Endothelial cell of umbilical vein (primary cell): Measurements from ENCODE around the gene LRRC43. TPM values are rescaled to one million over a fixed set of nuclear protein-coding genes. Genes with fewer than 3 reads are reported as not detected.

ENCODE experiments used
- BruUV-seq: library from RNA; stranded (reverse); fragments of 400-500 nt; replicated peaks from 2 replicates; lab custom pipeline; 2021; lab: Mats Ljungman, UMichigan
- CTCF ChIA-PET: fragments of 300-600, 350-600 bp; sonication (Branson Sonifier 250); formaldehyde crosslinking; loops from one replicate; lab custom pipeline; 2021; ENCODE audit warnings: antibody characterized with exemption, inconsistent platforms; lab: Charles Lee
- POLR2A ChIA-PET: fragments of 300-600, 350-600 bp; sonication (Branson Sonifier 250); formaldehyde crosslinking; loops from one replicate; lab custom pipeline; 2021; ENCODE audit warnings: antibody characterized with exemption, inconsistent platforms; lab: Charles Lee
- DNase-seq: peaks from one replicate; pipeline ENCODE4 v3.0.0-alpha.2; 2011; ENCODE audit warnings: low read depth, low spot score
- FAIRE-seq: peaks from 2 replicates; lab custom pipeline; 2011; peaks lifted over from hg19 to GRCh38; lab: Jason Lieb, UNC
- H2AFZ ChIP-seq: 2 replicates; pipeline ENCODE4 v1.6.0; 2012; ENCODE audit warnings: low read depth, low read length, control low read depth, inconsistent platforms
- H3K27ac ChIP-seq: 2 replicates; pipeline ENCODE4 v1.5.1; 2011; ENCODE audit warnings: low read depth, mild to moderate bottlenecking, control low read depth, low read length, moderate library complexity; ENCODE audit not compliant: insufficient read depth
- H3K27me3 ChIP-seq, 2 experiments: 2 replicates each; pipeline versions ENCODE4 v1.6.0 to v1.6.1; 2011; ENCODE audit warnings: low read length in 2 of 2, mixed read lengths in 1 of 2; ENCODE audit not compliant: control insufficient read depth in 2 of 2, insufficient read depth in 2 of 2
- H3K36me3 ChIP-seq, 2 experiments: 2 replicates in 1 of 2; 3 replicates in 1 of 2; pipeline ENCODE4 v1.5.1; 2011; ENCODE audit warnings: low read length in 2 of 2, mild to moderate bottlenecking in 1 of 2, moderate library complexity in 1 of 2; ENCODE audit not compliant: control insufficient read depth in 2 of 2, insufficient read depth in 2 of 2; ENCODE audit errors: extremely low read depth in 1 of 2
- H3K4me1 ChIP-seq: 3 replicates; pipeline ENCODE4 v1.5.1; 2011; ENCODE audit warnings: mild to moderate bottlenecking, low read length; ENCODE audit not compliant: control insufficient read depth, insufficient read depth; ENCODE audit errors: extremely low read depth
- H3K4me2 ChIP-seq: 2 replicates; pipeline ENCODE4 v1.6.1; 2011; ENCODE audit warnings: low read length, control low read depth, mixed read lengths; ENCODE audit not compliant: insufficient read depth
- H3K4me3 ChIP-seq, 3 experiments: fragments of 200-600 bp in 1 of 3; sonication (generic), shearing (Covaris generic) in 1 of 3; replicated peaks in 1 of 3; 2 replicates each; pipeline ENCODE4 v1.5.1; 2011 to 2016; ENCODE audit warnings: control low read depth in 3 of 3, low read length in 3 of 3, mild to moderate bottlenecking in 2 of 3, inconsistent platforms in 1 of 3, low read depth in 1 of 3, moderate library complexity in 1 of 3; ENCODE audit not compliant: insufficient read depth in 1 of 3
- H3K79me2 ChIP-seq: 2 replicates; pipeline ENCODE4 v1.6.0; 2012; ENCODE audit warnings: low read length, inconsistent platforms; ENCODE audit not compliant: control insufficient read depth, insufficient read depth
- H3K9ac ChIP-seq: replicated peaks from 2 replicates; pipeline ENCODE3; 2011; ENCODE audit warnings: low read length, control low read depth; ENCODE audit not compliant: insufficient read depth; ENCODE audit errors: extremely low read depth
- H3K9me1 ChIP-seq: replicated peaks from 3 replicates; pipeline ENCODE4 v1.6.0; 2011; ENCODE audit warnings: mild to moderate bottlenecking, low read length; ENCODE audit not compliant: control insufficient read depth, insufficient read depth; ENCODE audit errors: extremely low read depth
- H3K9me3 ChIP-seq: replicated peaks from 2 replicates; pipeline ENCODE4 v1.5.1; 2012; ENCODE audit warnings: low read length, inconsistent platforms; ENCODE audit not compliant: control insufficient read depth, insufficient read depth
- H4K20me1 ChIP-seq: replicated peaks from 2 replicates; pipeline ENCODE3; 2011; ENCODE audit warnings: mild to moderate bottlenecking, low read length; ENCODE audit not compliant: control insufficient read depth, insufficient read depth; ENCODE audit errors: extremely low read depth
- EZH2 ChIP-seq: IDR thresholded peaks from 2 replicates; pipeline ENCODE4 v1.6.1; 2012; ENCODE audit warnings: borderline replicate concordance, low read depth, mild to moderate bottlenecking, moderate library complexity, low read length, inconsistent platforms; ENCODE audit not compliant: severe bottlenecking
- FOS ChIP-seq: IDR thresholded peaks from 2 replicates; pipeline ENCODE4 v1.6.1; 2011; ENCODE audit warnings: mild to moderate bottlenecking, low read length, moderate library complexity, borderline replicate concordance; ENCODE audit not compliant: insufficient read depth
- GATA2 ChIP-seq: IDR thresholded peaks from 2 replicates; pipeline ENCODE4 v1.7.0; 2011; ENCODE audit warnings: low read depth, mild to moderate bottlenecking, moderate library complexity, mixed read lengths, low read length; ENCODE audit not compliant: insufficient read length, insufficient read depth
- JUN ChIP-seq: IDR thresholded peaks from 2 replicates; pipeline ENCODE4 v1.6.1; 2011; ENCODE audit warnings: borderline replicate concordance, low read depth; ENCODE audit not compliant: insufficient read length, insufficient read depth
- MAX ChIP-seq: IDR thresholded peaks from 2 replicates; pipeline ENCODE4 v1.6.1; 2011; ENCODE audit not compliant: insufficient read depth, insufficient read length
- MYC ChIP-seq: IDR thresholded peaks from one replicate; pipeline ENCODE4 v1.6.1; 2011; ENCODE audit warnings: mild to moderate bottlenecking, low read depth, low read length
- POLR2A ChIP-seq: IDR thresholded peaks from 2 replicates; pipeline ENCODE4 v1.6.1; 2012; ENCODE audit warnings: low read depth, mild to moderate bottlenecking, control low read depth, low read length
- POLR2AphosphoS5 ChIP-seq: IDR thresholded peaks from 2 replicates; pipeline ENCODE4 v1.6.1; 2012; ENCODE audit warnings: low read depth, mild to moderate bottlenecking, control low read depth, low read length, moderate library complexity; ENCODE audit not compliant: insufficient read depth
- dilution Hi-C: fragments of 300-500 bp; cut with MboI; formaldehyde crosslinking; loops from one replicate; pipeline ENCODE4 v1.15.0; 2019; ENCODE audit warnings: low sequenced_read_pairs; ENCODE audit not compliant: extremely low pct_ligation_motif_present
- intact Hi-C: fragments of 100-400 bp; cut with micrococcal nuclease; formaldehyde crosslinking; loops from one replicate; pipeline ENCODE4 v1.10.0; 2022
- polyA plus RNA-seq, 4 experiments: library from polyadenylated mRNA; depleted of rRNA in 3 of 4; stranded (reverse) in 3 of 4; unstranded in 1 of 4; fragments of >200 nt; gene quantifications; 2 replicates each; pipeline versions ENCODE4 v1.2.1 to v1.2.3, GENCODE V29; 2011 to 2012; ENCODE audit warnings: missing spikeins in 1 of 4
- total RNA-seq: library from RNA; stranded (reverse); gene quantifications from 2 replicates; pipeline ENCODE4 v1.2.3, GENCODE V29; 2021
- TF ChIP-seq, protein P1 (sequence below), 2 donors: IDR thresholded peaks; 1 replicate in 1 of 2; 2 replicates in 1 of 2; pipeline ENCODE4 v1.5.1; 2011; ENCODE audit warnings: low read length in 2 of 2, mild to moderate bottlenecking in 2 of 2, moderate library complexity in 2 of 2, control low read depth in 1 of 2, inconsistent platforms in 1 of 2, low read depth in 1 of 2; ENCODE audit not compliant: insufficient read depth in 1 of 2; ENCODE audit errors: extremely low read depth in 1 of 2

LRRC43 gene
- total and polyA plus RNA-seq, 2 donors (not counting 3 experiments of a cell fraction or from before 2014, with no cell fraction given) = 3.1 to 3.4 TPM

DNA sequence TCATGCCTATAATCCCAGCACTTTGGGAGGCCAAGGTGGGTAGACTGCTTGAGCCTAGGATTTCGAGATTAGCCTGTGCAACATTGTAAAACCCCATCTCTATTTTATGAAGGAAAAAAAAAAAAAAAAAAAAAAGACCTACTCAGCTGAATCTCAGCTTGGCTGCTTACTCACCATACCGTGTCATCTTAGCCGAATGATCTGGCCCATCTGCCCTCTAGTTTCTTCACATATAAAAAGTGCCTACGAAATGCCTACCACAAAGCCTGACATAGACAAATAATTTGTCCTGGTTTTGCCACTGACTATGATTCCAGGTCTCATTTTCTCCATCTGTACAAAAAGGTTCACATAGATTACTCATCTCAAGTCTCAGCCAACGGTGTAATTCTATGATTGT lies 32.8 kb downstream of the LRRC43 start:
- H4K20me1 ChIP-seq = no peaks in the 10 kb centered on the region
- BruUV-seq = no TSS peak
- no peak overlapping the region for H2AFZ ChIP-seq
- H3K4me2 ChIP-seq = no peak overlapping the region
- ChIA-PET POLR2A (interaction anchor here (0.6 kb wide), 2 partner anchors 8 to 323 kb away, joined by 3 read pairs; no protein-coding TSS in a partner anchor), CTCF (interaction anchor here (0.6 to 0.9 kb wide), 2 partner anchors 13 to 246 kb away, joined by 3 read pairs; no protein-coding TSS in a partner anchor)
- peaks cover 17 to 25% of the 10 kb centered on the region in 2 experiments for H3K36me3 ChIP-seq
- FAIRE-seq (no peak), DNase-seq (no peak)
- H3K9ac ChIP-seq = no peak overlapping the region
- H3K4me3 ChIP-seq = no peak overlapping the region
- intact Hi-C loops (no loop called here), dilution Hi-C loops (no loop called here)
- TF ChIP-seq MYC = no peak
- no peak for TF ChIP-seq GATA2
- no peak for TF ChIP-seq FOS
- TF ChIP-seq, protein P1, sequence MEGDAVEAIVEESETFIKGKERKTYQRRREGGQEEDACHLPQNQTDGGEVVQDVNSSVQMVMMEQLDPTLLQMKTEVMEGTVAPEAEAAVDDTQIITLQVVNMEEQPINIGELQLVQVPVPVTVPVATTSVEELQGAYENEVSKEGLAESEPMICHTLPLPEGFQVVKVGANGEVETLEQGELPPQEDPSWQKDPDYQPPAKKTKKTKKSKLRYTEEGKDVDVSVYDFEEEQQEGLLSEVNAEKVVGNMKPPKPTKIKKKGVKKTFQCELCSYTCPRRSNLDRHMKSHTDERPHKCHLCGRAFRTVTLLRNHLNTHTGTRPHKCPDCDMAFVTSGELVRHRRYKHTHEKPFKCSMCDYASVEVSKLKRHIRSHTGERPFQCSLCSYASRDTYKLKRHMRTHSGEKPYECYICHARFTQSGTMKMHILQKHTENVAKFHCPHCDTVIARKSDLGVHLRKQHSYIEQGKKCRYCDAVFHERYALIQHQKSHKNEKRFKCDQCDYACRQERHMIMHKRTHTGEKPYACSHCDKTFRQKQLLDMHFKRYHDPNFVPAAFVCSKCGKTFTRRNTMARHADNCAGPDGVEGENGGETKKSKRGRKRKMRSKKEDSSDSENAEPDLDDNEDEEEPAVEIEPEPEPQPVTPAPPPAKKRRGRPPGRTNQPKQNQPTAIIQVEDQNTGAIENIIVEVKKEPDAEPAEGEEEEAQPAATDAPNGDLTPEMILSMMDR (IDR thresholded peaks at IDR 0.05; ENCODE audit: extremely low read depth in 1 of 2, insufficient read depth in 1 of 2, low read depth in 1 of 2, low read length in 2 of 2) = no peak
- no peak for TF ChIP-seq POLR2A
- TF ChIP-seq EZH2 = no peak
- no peak for TF ChIP-seq JUN
- TF ChIP-seq POLR2AphosphoS5 = no peak
- no peak for TF ChIP-seq MAX
- peaks cover 5% of the 10 kb centered on the region for H3K79me2 ChIP-seq
- no peaks in the 10 kb centered on the region for H3K9me1 ChIP-seq
- H3K9me3 ChIP-seq = no peaks in the 10 kb centered on the region
- H3K27me3 ChIP-seq = no peaks in the 10 kb centered on the region
- H3K27ac ChIP-seq = no peak overlapping the region
- no peaks in the 10 kb centered on the region for H3K4me1 ChIP-seq
